Esophagus mucosa (tissue), 1 donor: ENCODE results near the gene GADD45GIP1. TPM values are rescaled to one million over a fixed set of nuclear protein-coding genes. Genes with fewer than 3 reads are reported as not detected.

Experiments used
- ATAC-seq: fragments of 200-7000 bp; cut with Tn5 transposase; one replicate; pipeline ENCODE4 v1.9.1; 2020
- total RNA-seq: library from RNA; stranded (reverse); gene quantifications from one replicate; pipeline ENCODE4 v1.2.4, GENCODE V29; 2023
- donor health status: DM: yes; HTN: yes; CAD: no.

Gene GADD45GIP1
- 20.7 TPM for total RNA-seq

DNA sequence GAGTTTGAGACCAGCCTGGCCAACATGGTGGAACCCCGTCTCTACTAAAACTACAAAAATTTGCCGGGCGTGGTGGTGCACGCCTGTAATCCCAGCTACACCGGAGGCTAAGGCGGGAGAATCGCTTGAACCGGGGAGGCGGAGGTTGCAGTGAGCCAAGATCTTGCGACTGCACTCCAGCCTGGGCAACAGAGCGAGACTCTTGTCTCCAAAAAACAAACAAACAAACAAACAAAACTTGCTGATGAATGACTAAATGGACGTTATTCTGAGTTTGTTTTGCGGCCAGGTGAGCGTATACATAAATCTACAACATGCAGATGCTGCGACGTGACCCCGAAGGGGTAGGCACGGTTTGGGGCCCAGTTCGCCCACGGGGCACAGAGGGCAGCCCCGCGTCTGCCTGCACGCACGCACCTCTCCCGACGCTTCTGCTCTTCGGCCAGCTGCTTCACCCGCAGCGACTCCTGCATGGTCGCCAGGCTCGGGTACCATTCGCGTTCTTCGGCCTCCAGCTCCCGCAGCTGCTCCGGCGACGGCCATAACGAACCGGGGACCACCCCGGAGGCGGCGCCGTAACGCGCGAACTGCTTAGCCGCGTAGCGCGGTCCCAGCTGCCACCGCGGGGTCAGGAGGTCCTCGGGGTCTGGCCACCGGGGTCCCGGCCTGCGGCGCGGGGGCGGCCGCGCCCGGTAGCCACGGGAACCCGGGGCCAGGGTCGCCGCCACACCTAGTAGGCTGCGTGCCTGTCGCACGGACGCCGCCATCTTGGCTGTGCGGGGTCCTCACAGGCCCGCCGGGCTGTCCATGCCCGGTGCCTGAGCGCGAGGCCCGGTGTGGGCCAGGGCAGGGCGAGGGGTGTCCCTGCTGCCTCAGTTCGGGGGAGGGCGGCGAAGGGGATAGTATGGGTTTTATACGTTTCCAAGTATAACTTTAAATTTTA, at the start of gene GADD45GIP1:
TSS of gene GADD45GIP1 (minus strand) at position 778 of the 943 bp plus-strand sequence. CDS start at position 767, 11 bp downstream.
- ATAC-seq = peak; percentile 81

DNA sequence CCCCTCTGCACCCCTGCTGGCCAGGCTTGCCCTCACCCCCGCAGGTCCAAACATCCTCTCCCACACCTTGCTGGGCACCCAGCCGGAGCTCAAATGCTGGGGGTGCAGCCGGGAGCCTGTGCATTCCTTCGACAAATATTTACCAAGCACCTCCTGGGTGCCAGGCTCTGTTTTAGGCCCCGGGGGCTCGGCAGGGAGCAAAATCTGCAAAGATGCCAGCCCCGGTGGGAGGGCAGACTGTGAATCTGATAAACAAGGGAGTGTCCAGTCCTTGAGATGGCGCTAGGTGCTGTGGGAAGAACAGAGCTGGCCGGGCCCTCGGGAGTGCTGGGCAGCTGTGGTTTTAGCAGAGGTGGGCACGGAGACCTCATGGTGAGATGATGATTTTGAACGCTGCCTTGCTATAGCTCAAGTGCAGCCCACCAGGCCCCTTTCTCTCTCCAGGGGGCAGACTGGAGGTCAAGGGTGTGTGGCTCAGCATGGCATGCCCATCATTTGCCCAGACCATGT, 48.9 kb upstream of the GADD45GIP1 start:
- ATAC-seq = no peak

DNA sequence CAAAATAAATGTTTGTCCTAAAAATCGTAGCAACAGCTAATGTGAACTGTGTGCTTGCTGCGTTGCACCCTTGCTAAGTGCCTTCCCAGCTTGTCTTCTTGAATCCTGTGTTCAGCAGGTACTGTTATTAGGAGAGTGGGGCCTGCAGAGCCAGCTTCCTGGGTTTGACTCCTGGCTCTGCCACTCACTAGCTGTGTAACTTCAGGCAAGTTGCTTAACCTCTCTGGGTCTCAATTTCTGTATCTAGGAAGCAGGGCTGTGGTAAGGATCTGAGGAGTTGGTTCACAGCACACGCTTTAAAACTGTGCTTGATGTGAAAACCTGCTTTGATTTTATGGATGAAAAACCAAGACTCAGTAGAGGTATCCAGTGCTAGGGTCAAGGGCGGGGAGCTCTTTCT, 48.2 kb upstream of the GADD45GIP1 start:
- no peak for ATAC-seq

DNA sequence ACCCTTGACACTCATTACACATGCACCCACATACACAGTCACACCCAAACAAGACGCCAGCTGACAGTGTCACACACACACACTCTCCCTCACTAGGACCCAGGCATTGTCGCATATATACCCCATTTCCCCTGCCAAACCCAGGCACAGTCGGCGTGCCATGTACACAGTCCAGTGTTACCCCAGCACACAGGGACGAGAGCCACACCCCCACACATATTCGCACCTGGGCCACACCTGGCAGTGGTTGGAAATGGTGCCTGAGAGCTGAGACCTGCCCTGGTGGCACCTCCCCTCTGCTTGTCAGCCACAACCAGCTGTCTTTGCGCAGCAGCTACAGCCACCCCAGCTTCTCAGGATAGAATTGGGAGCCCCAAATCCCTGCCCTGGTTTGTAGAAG, 47.2 kb upstream of the GADD45GIP1 start:
- peak; percentile 47 for ATAC-seq

DNA sequence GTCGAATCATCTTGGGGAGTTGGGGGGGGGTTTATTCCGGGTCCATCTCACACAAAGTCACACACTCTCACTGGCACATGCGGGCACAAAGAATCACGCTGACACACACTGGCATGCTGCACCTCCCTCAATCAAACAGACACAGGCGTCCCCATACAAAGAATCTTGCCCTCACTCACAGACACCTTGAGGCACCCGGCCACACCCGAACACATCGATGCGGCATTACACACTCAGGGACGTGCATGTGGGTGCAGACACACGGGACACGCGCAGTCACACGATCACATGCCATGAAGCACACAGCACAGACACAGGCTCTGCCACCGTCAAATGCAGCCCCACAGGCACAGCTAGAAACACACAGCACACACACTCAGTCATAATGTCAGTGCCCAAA, 46.1 kb upstream of the GADD45GIP1 start:
- peak; percentile 7 for ATAC-seq

DNA sequence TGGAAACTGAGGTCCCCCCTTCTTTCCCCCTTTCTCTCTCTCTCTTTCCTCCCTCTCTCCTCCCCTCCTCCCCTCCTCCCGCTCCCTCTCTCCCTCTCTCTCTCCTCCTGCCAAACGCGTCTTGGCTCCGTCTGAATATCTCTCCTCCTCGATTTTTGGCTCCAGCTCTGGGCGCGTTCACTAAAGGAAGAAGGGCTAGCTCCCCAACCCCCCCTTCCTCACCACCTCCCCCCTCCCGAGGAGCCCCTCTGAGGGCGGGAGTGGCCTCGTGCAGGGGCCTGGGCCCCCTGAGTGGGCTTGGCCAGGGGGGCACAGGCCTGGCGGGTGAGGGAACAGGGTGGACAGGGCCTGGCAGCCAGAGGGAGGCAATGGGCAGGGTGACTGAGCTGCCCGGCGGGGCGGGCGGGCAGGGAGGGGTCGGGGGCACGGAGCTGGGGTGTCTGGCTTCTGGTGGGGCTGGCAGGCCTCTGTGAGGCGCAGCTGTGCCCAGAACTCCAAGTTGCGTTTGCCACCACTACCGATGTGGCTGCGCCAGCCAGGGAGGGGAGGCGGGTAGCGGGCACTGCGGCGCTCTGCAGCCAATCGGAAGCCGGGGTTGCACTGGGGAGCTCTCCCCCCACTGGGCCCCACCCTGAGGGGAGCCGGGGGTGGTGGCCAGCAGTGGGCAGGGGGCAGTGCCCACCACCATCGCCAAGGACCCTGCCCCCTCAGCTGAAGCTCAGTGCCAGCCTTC, 45.3 kb upstream of the GADD45GIP1 start:
- peak; percentile 9 for ATAC-seq

DNA sequence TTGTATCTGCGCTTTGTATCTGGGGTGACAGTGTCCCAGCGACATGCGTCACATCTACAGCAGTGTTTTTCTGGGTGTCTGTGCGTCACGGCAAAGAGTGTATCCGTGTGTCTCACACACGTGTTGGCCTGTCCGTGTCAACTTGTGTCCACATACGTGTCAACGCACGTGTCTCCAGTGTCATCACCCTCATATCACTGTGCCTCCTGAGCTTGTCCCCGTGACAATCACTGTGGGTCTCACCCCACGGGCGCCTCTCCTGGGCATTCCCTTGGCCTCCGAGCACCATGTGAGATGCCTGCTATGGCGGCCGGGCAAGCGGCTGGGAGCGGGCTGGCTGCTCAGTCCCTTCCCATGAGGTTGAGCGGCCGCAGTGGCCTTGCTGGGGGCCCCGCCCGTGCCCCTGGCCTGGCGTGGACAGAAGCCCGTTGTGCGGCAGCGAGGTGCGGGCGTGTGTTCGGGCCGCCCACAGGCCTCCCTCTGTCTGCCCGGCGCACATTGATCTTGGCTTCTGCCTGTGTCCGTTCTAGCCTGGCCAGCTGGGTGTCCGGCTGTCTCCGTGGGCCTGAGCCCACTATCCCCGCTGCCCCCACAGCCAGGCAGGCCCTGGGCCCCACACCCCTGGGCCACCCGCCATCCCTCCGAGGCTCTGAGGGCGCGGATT, 44.6 kb upstream of the GADD45GIP1 start:
- ATAC-seq = peak; percentile 1

DNA sequence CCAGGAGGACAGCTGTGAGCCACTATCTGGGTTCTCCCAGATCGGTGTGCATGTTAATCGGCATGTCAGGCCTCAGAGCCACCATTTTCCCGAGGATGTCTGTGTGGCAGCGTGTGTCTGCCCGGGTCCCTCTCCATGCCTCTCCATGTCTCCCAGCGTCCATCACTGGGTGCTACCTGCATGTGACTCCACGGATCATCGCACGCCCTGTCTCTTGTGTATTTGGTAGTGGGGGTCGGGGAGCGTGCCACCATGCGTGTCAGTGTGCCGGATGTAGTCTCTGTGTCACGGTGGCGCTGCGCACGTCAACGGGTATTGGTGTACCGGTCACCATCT, 44.1 kb upstream of the GADD45GIP1 start:
- no peak for ATAC-seq

DNA sequence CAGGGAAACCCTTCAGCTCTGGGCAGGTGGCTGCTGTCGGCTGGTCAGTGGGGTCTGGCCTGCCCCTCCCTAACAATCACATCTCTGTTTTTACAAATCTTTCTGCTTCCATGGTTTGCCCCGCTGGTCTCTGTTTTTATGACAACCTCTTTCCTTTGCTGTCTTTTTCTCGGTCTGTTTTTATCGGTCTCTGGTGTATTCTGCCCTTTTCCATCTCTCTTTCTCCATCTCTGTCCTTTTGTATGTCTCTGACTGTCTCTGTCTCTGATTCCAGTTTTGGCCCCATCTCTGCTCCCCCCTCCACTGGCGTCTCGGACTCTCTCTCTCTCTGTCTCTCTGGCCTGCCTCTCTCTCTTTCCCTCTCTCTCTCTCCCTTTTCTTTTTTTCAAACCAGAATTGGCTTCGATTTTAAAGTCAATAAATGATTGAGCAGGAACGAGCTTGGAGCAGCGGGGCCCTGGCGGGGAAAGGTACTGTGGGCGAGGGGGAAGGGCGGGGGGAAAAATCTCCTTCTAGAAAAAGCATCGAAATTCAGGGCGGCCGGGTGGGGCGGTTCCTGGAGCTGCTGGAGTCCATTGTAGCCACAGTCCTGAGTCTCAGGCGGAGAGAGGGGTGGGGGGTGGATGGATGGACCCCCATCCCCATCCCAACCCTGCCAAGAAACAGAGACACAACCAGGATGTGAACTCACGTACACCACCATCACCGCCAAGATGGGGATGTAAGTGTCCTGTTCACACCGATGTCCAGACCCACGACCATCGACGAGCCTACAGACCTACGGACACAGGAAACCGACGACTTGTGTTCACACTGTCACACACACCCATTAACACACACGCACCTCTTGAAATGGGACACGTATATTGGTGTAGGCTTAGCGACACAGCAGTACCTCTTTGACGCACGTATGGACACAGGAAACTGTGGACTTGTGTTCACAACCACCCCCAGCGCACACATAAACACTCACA, 41.2 kb upstream of the GADD45GIP1 start:
- no peak for ATAC-seq

DNA sequence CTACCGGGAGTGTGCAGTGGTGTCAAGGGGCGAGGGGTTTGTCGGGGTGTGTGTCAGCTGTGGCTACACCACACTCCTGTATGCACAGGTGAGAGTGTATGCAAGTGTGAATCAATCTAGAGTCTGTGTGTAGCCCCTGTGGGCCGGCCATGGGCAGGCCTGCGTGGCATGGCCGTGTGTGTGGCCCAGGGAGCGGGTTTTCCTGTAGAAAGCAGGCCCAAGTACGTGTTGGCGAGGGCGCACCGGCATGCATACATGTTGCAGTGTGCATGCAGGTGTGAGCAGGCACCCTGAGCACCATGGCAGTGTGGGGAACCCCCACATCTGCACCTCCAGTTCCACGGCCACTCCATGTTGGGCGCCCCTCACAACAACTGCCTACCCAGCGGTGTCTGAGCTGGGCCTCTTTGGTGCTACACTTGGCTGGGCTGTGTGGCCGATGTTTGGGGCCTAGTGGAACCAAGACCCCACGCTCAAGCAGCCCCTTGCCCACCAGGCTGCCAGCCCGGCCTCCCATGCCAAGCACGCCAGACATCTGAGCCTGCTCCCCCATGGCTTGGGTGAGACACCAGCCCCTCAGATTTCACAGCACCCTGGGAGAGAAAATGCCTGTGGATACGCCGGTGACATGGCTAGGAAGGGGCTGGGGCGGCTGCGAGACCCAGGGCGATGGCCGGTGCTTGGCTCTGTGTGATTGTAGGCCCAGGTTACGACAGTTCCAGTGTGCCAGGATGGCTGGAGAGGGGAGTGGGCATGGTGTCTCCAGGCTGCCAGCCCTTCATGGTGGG, 40.4 kb upstream of the GADD45GIP1 start:
- peak; percentile 1 for ATAC-seq

DNA sequence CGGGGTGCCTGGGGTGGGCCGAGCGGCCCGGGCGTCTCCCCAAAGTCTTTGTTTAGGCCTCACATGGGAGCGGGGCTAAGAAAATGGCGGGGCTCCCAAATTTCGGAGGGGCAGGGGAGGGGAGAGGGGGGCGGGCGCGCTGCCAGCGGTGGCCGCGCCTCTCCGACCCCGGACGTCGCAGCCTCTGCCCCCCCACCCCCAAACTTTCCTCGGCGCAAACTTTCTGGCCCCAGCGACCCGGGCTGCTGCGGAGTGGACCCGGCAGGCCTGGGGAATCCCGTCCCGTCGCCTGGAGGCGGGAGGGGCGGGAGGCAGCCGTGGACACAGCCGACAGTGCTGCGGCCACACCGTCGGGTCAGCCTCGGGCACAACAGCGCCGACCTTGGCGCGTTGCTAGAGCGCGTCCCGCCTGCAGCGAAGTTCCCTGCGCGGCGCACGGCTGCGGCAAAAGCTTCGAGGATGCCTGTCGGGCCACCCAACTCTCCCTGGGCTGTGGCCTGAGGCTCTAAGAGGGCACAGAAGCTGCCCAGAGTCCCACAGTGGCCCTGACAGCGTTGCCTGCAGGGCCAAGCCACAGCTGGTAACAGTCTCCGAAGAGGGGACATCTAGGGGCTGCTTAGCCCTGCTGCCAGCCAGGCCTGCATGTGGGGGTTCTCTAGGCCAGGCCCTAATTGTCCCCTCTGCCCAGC, 39.5 kb upstream of the GADD45GIP1 start:
- peak; percentile 22 for ATAC-seq

DNA sequence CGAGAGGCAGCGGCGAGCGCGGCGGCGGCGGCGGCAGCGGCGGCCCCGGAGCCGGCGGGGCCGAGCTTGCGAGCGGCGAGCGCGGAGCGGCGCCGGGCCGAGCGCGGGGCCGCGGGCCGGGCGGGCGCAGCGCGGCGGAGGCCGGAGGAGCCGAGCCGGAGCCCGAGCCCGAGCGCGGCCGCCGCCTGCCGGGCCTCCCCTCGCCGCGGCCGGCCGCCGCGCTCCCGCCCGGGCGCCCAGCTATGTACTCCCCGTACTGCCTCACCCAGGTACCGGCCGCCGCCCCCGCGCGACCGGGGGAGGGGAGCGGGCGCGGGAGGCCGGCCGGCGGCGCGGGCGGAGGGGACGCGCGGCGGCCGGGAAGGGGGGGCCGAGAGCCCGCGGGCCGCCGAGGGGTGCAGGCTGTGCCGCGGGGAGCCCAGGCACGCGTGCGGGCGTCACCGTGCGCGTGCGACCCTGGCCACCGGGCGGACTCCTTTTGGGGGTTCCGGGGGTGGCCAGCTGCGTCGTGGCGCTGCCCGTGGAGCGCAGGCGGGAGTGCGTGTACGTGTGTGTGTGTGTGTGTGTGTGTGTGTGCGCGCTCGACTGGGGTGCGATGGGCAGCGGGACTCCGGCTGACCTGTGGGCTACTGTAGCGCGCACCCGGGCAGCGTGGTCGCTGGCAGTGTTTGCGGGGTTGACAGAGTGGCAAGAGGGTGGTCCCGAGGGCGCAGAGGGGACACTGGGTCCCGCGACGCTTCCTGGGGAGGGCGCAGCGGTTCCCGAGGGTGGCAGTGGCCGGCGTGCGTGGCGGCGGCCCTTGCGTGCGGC, 38.8 kb upstream of the GADD45GIP1 start:
- ATAC-seq = peak; percentile 13

DNA sequence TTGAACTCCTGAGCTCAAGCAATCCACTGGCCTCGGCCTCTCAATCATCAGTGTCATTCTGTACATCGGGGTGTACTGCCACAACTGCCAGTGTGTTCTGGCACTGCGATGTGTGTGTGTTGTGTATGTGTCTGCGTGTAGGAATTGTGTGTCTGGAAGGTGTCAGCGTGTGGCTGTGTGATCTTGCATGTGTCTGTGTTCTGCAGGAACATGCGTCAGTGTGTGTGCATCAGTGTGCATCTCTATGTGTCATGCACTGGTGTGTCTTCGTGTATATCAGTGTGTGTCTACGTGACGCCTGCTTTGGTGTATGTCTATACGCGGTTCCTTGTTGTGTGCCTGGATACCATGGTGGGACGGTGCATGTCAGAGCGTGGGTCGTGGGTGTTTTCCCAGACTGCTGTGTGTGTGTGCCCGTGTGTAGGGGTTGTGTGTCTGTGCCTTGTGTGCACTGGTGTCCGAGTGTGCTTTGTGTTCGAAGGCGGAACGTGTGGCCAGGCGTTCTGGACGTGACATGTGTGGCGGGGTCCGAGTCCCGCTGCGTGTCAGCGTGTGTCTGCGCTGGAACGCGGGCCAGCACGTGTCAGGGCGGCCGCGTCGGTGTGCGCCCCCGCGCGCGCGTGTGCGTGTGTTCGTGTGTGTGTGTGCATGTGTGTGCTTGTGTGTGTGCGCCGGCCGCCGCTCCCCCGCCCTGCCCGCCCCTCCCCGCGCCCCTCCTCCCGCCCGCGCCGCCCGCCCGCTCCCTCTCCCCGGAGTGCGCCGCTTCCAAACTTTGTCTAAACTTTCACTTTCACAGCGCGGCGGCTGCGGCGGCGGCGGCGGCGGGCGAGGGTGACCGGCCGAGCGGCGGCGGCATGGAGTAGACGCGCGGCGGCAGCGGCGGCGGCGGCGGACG, 37.9 kb upstream of the GADD45GIP1 start, which contains the start of gene NFIX:
TSS of gene NFIX (plus strand) at position 775 of the 895 bp plus-strand sequence. CDS start 363 bp downstream, outside the sequence.
- ATAC-seq = peak; percentile 15

DNA sequence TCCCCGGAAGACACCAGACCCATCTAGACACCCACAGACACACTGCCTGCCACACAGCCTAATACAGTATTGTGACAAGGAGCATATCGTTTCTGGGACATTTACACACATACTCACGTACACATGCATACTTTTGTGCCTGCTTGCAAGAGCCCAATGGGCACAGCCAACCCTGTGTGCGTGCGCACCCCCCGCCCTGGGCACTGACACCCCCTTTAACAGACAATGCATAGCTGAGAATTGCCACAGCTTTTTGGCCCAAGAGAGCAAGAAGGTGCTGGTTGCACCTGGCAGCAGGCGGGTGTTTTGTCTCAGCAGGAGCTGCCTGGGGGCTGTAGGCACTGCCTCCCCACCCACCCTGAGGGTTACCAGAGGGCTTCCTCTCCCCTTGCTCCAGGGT, 36.5 kb upstream of the GADD45GIP1 start:
- ATAC-seq = peak; percentile 1

DNA sequence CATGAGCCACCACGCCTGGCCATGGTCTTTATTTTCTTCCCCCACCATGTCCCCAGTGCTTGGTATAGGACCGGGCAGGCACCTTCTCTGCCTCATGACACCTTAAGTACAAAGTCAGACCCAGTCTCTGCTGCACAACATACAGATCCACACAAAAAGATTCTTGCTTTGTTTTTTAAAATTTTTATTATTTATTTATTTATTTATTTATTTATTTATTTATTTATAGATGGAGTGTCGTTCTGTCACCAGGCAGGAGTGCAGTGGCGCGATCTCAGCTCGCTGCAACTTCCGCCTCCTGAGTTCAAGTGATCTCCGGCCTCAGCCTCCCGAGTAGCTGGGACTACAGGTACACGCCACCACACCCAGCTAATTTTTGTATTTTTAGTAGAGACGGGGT, 35.7 kb upstream of the GADD45GIP1 start:
- no peak for ATAC-seq

DNA sequence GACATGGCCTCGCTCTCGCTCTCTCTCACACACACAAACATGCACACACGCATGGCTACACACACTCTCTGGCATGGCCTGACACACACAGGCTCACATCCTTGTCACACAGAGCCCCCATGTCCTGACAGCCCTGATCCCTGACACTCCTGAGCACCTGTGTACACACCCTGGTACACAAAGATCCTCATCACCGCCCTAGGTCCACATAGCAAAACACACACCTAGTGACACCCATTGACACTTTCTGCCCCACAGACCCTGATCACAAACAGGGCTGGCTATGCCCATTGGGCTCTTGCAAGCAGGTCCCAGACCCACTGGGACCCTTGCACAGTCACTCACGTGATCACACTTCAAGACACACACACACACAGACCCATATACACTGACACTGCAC, 34.3 kb upstream of the GADD45GIP1 start:
- no peak for ATAC-seq

DNA sequence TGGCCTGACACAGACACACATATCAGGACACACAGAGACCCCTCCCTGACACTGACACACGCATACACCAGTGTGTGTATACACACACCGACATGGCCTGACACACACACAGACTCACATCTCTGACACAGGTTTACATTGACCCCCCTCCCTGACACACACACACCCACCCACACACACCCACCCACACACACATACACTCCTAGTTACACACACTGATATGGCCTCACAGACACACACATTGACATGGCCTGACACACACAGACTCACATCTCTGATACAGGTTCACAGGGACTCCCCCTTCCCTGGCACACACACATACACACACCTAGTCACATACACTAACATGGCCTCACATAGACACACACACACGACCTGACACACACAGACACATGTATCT, 33.8 kb upstream of the GADD45GIP1 start:
- no peak for ATAC-seq

DNA sequence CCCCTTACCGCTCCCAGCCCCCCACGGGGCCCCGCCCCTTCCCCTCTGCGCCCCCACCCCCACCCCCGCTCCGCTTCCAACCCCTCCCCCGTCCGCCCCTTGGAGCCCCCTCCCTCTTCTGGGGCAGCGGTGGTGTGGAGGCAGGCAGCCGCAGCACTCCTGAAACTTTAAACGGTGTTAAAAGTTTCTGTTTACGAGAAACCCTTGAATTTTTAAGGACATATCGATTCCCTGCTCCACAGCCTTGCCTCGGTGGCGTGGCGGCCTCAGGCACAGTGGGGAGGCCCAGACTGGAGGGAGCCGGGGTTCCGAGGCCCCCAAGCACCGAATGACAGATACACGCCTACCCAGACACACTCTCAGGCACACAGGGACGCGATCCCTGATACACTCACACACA, 33.4 kb upstream of the GADD45GIP1 start:
- no peak for ATAC-seq
